PC-3 (cell line): Measurements from ENCODE around the gene TGFB1. TPM values are rescaled to one million over a fixed set of nuclear protein-coding genes. Genes with fewer than 3 reads are reported as not detected.

Experiments
- ATAC-seq: fragments of 200-7000 bp; cut with Tn5 transposase; 2 replicates; pipeline ENCODE4 v1.9.1; 2020; ENCODE audit warnings: mild to moderate bottlenecking, moderate library complexity
- BruUV-seq: library from RNA; stranded (reverse); fragments of 400-500 nt; replicated peaks from 2 replicates; lab custom pipeline; 2021; lab: Mats Ljungman, UMichigan
- CTCF ChIA-PET: fragments of 300-600 bp; sonication (Branson Sonifier 250); formaldehyde crosslinking; loops from one replicate; lab custom pipeline; 2022; ENCODE audit warnings: antibody characterized with exemption; lab: Charles Lee
- POLR2A ChIA-PET: fragments of 300-600 bp; sonication (Branson Sonifier 250); formaldehyde crosslinking; loops from one replicate; lab custom pipeline; 2022; ENCODE audit warnings: antibody characterized with exemption; ENCODE audit not compliant: unreplicated experiment; lab: Charles Lee
- DNase-seq: peaks from one replicate; pipeline ENCODE4 v3.0.0-alpha.2; 2015
- H2AFZ ChIP-seq: fragments of 300-600 bp; sonication (generic); 2 replicates; pipeline ENCODE4 v1.6.0; 2016; ENCODE audit warnings: antibody characterized with exemption, low read length
- H3F3A ChIP-seq: fragments of 300-600 bp; sonication (generic); one replicate; pipeline ENCODE4 v1.6.0; 2017; ENCODE audit warnings: antibody characterized with exemption, low read length, control low read depth, mild to moderate bottlenecking; ENCODE audit not compliant: unreplicated experiment
- H3K27ac ChIP-seq: fragments of 300-600 bp; sonication (generic); 2 replicates; pipeline ENCODE4 v1.5.1; 2016; ENCODE audit warnings: mild to moderate bottlenecking, low read length
- H3K27me3 ChIP-seq: fragments of 300-600 bp; sonication (generic); 2 replicates; pipeline ENCODE4 v1.6.1; 2016; ENCODE audit warnings: low read length, mixed read lengths
- H3K36me3 ChIP-seq: fragments of 300-600 bp; sonication (generic); 2 replicates; pipeline ENCODE4 v1.6.1; 2016; ENCODE audit warnings: low read depth, mixed run types, low read length, mixed read lengths
- H3K4me1 ChIP-seq: fragments of 300-600 bp; sonication (generic); 2 replicates; pipeline ENCODE4 v1.5.1; 2016; ENCODE audit warnings: low read length; ENCODE audit not compliant: insufficient read depth
- H3K4me2 ChIP-seq: fragments of 300-600 bp; sonication (generic); 2 replicates; pipeline ENCODE4 v1.6.0; 2016; ENCODE audit warnings: low read length
- H3K4me3 ChIP-seq: fragments of 300-600 bp; sonication (generic); 2 replicates; pipeline ENCODE4 v1.5.1; 2016; ENCODE audit warnings: mild to moderate bottlenecking, low read length, mixed read lengths
- H3K79me2 ChIP-seq: fragments of 300-600 bp; sonication (generic); 2 replicates; pipeline ENCODE4 v1.6.1; 2017; ENCODE audit warnings: low read length, mixed read lengths
- H3K9ac ChIP-seq: fragments of 300-600 bp; sonication (generic); 2 replicates; pipeline ENCODE4 v1.6.0; 2016; ENCODE audit warnings: mild to moderate bottlenecking, low read length
- H3K9me2 ChIP-seq: fragments of 300-600 bp; sonication (generic); replicated peaks from 2 replicates; pipeline ENCODE4 v1.6.1; 2016; ENCODE audit warnings: mixed run types, low read length, mixed read lengths
- H3K9me3 ChIP-seq: fragments of 300-600 bp; sonication (generic); 2 replicates; pipeline ENCODE4 v1.6.1; 2016; ENCODE audit warnings: low read length, mixed read lengths
- H4K20me1 ChIP-seq: fragments of 300-600 bp; sonication (generic); 2 replicates; pipeline ENCODE4 v1.6.1; 2016; ENCODE audit warnings: low read length, mixed read lengths
- CTCF ChIP-seq: fragments of 300-600 bp; sonication (generic); conservative IDR thresholded peaks from 2 replicates; pipeline ENCODE4 v1.5.1; 2017; ENCODE audit warnings: antibody characterized with exemption, low read depth, mild to moderate bottlenecking, low read length
- EZH2 ChIP-seq: fragments of 300-600 bp; sonication (generic); IDR thresholded peaks from one replicate; pipeline ENCODE4 v1.6.1; 2017; ENCODE audit warnings: antibody characterized with exemption, mild to moderate bottlenecking, low read length; ENCODE audit not compliant: unreplicated experiment
- EZH2phosphoT487 ChIP-seq: fragments of 300-600 bp; sonication (generic); IDR thresholded peaks from 2 replicates; pipeline ENCODE4 v1.6.1; 2018; ENCODE audit warnings: mild to moderate bottlenecking, antibody characterized with exemption, low read length, borderline replicate concordance
- intact Hi-C: fragments of 100-400 bp; cut with micrococcal nuclease; formaldehyde crosslinking; loops from 2 replicates; pipeline ENCODE4 v1.9.0; 2023
- total RNA-seq: library from RNA; depleted of rRNA; stranded (reverse); fragments of >200 nt; gene quantifications from 2 replicates; pipeline ENCODE4 v1.2.3, GENCODE V29; 2014

TGFB1 gene
- total RNA-seq, 1 experiment from 2014 or later = 16.4 TPM

- no TSS peak for BruUV-seq
- Histone ChIP-seq H3K27me3 (no peaks in the 10 kb centered on the region), H3K79me2 (no peaks in the 10 kb centered on the region), H3F3A (no peaks in the 10 kb centered on the region), H3K9ac (no peak overlapping the region), H2AFZ (no peak overlapping the region), H3K4me3 (no peak overlapping the region), H3K4me1 (no peaks in the 10 kb centered on the region), H3K27ac (no peak overlapping the region), H3K9me3 (no peaks in the 10 kb centered on the region), H3K36me3 (no peaks in the 10 kb centered on the region), H3K9me2 (no peaks in the 10 kb centered on the region), H4K20me1 (no peaks in the 10 kb centered on the region), H3K4me2 (no peak overlapping the region)
- intact Hi-C loops = no loop called here
- POLR2A ChIA-PET = no interaction called here
- CTCF ChIA-PET = no interaction called here
- TF ChIP-seq EZH2phosphoT487 (no peak), EZH2 (no peak), CTCF (no peak)
- ATAC-seq (no peak), DNase-seq (no peak)
Measured at GRCh38 chr19:41376998-41377365, 23.3 kb upstream of the TGFB1 start.

DNA sequence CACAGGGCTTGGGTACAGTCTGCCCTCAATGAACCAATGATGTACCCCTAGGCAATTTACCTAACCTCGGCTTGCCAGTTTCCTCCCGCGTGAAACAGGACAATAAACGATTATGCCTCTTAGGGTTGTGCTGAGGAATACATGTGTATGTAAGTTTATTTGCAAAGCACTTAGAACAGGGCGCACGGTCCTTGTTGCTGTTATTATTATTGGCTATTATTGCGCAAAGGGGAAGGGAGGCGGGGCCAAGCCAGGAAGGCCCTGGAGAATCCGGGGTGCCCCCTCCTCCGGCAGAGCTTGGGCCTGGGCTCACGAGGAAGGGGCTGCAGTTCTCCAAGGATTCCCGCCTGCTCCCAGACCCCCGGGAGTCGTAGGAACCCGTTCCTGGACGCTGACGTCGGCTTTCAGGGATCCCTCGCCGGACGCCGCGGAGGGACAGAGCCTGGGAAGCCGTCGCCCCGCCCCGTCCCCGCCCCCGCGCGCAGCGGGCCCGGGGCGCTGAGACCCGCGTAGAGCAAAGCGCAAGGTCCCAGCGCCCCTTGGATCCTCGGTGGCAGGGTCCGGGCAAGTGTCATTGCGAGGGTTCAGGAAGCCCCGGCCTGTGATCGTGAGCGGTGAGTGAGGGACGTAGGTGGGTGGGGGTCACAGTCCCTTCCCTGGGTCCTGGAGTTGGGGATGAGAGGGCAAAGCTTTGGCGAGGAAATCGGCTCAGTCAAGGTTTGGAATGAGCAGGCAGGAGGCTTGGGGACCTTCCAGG is 22.7 kb upstream of the TGFB1 start, which contains the start of gene TMEM91:
Gene TMEM91, plus strand, starts transcription at position 293 of the 757 bp plus-strand sequence. CDS start 1,777 bp downstream, outside the sequence.
- no peak within 1 kb of the TSS for H3K9ac ChIP-seq
- ChIA-PET POLR2A (no interaction called here), CTCF (no interaction called here)
- no peaks in the 10 kb centered on the region for H3F3A ChIP-seq
- no peak within 1 kb of the TSS for H3K27ac ChIP-seq
- H3K27me3 ChIP-seq = no peaks in the 10 kb centered on the region
- no peak for TF ChIP-seq EZH2
- no peak for TF ChIP-seq EZH2phosphoT487
- no peak for TF ChIP-seq CTCF
- H4K20me1 ChIP-seq = no peaks in the 10 kb centered on the region
- H3K4me3 ChIP-seq = no peak within 1 kb of the TSS
- no peaks in the 10 kb centered on the region for H3K4me1 ChIP-seq
- no peak for DNase-seq
- no peaks in the 10 kb centered on the region for H3K9me3 ChIP-seq
- no peak within 1 kb of the TSS for H2AFZ ChIP-seq
- ATAC-seq = no peak
- intact Hi-C loops = no loop called here
- no peaks in the 10 kb centered on the region for H3K36me3 ChIP-seq
- no peaks in the 10 kb centered on the region for H3K9me2 ChIP-seq
- H3K4me2 ChIP-seq = no peak within 1 kb of the TSS
- no peaks in the 10 kb centered on the region for H3K79me2 ChIP-seq
- no TSS peak for BruUV-seq

DNA sequence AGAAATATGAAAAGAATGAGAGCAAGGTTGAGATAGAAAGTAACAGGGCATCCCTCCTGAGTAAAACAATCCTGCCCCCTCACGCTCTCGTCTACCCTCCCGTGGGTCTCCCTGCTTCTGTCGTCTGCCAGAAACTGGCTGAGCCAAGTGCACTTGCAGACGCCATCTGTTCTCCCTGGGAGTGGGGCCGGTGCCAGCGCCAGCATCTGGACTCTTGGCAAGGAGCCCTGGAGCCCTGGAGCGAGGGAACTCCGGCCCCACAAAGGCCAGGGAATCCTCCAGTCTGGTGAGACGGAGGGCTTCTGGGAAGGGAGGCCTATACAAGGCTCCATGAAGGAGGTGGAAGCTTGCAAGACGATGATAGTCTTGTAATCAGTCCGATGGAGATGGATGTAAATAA is 20.3 kb upstream of the TGFB1 start:
- H3K9ac ChIP-seq = no peak overlapping the region
- H3K79me2 ChIP-seq = no peaks in the 10 kb centered on the region
- no peak overlapping the region for H3K4me3 ChIP-seq
- DNase-seq (no peak), ATAC-seq (no peak)
- POLR2A ChIA-PET = no interaction called here
- no peak overlapping the region for H3K4me2 ChIP-seq
- H3K36me3 ChIP-seq = no peaks in the 10 kb centered on the region
- H3K27ac ChIP-seq = no peak overlapping the region
- H3K27me3 ChIP-seq = no peaks in the 10 kb centered on the region
- no TSS peak for BruUV-seq
- no peaks in the 10 kb centered on the region for H3K9me2 ChIP-seq
- intact Hi-C loops = no loop called here
- no peaks in the 10 kb centered on the region for H3K4me1 ChIP-seq
- no peak for TF ChIP-seq EZH2phosphoT487
- TF ChIP-seq EZH2 = no peak
- TF ChIP-seq CTCF = no peak
- H3F3A ChIP-seq = no peaks in the 10 kb centered on the region
- H4K20me1 ChIP-seq = no peaks in the 10 kb centered on the region
- no peaks in the 10 kb centered on the region for H3K9me3 ChIP-seq
- H2AFZ ChIP-seq = no peak overlapping the region
- CTCF ChIA-PET = no interaction called here
